Astrocyte (in vitro differentiated cells and primary cell): ENCODE data around the gene GJD3.

Experiments used
- EZH2 ChIP-seq: IDR thresholded peaks from 2 replicates; pipeline ENCODE4 v1.6.1; 2012; ENCODE audit warnings: mild to moderate bottlenecking, low read length, inconsistent platforms; ENCODE audit not compliant: insufficient read depth
- TF ChIP-seq, protein P1 (sequence below): IDR thresholded peaks from 2 replicates; pipeline ENCODE4 v1.5.1; 2011; ENCODE audit warnings: low read depth, mild to moderate bottlenecking, inconsistent platforms, low read length, moderate library complexity; ENCODE audit not compliant: insufficient read depth

DNA sequence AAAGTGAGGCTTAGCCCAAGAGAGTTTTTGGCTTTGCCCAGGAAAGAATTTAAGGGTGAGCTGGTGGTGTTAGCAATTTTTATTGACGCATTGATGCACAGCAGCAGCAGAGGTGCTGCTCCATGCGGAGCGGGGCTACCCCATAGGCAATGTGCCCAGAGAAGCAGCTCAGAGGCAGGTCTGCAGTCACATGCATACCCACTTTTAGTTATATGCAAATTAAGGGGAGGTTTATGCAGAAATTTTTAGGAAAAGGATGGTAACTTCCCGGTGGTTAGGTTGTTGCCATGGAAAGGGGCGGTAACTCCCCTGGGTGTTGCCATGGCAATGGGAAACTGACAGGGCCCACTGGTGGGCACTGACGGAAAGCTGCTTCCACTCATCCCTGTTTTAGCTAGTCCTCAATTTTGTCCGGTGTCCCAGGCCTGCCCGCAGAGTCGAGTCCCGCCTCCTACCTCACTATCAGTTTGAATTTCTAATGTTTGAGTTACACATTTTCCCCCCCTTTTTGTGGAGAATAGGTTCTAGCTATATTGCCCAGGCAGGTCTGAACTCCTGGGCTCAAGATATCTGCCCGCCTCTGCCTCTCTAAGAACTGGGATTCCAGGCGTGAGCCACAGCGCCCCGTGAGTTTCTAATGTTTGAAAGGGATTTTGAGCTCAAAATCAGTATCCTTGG lies 10.4 kb upstream of the GJD3 start:
- TF ChIP-seq, protein P1, sequence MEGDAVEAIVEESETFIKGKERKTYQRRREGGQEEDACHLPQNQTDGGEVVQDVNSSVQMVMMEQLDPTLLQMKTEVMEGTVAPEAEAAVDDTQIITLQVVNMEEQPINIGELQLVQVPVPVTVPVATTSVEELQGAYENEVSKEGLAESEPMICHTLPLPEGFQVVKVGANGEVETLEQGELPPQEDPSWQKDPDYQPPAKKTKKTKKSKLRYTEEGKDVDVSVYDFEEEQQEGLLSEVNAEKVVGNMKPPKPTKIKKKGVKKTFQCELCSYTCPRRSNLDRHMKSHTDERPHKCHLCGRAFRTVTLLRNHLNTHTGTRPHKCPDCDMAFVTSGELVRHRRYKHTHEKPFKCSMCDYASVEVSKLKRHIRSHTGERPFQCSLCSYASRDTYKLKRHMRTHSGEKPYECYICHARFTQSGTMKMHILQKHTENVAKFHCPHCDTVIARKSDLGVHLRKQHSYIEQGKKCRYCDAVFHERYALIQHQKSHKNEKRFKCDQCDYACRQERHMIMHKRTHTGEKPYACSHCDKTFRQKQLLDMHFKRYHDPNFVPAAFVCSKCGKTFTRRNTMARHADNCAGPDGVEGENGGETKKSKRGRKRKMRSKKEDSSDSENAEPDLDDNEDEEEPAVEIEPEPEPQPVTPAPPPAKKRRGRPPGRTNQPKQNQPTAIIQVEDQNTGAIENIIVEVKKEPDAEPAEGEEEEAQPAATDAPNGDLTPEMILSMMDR: no peak
- TF ChIP-seq EZH2: no peak
